Measurements from ENCODE around the gene ITGB2. TPM values are rescaled to one million over a fixed set of nuclear protein-coding genes. Genes with fewer than 3 reads are reported as not detected.

Gene ITGB2
- total and polyA plus RNA-seq, 9 donors: 8.0 to 18.0 (median 13.4) TPM

GRCh38 chr21:44940116-44940631, 19.5 kb upstream of the ITGB2 start:
- DNase-seq: no peak
- Histone ChIP-seq H3K27me3 (ENCODE audit: control insufficient read depth, insufficient read depth, low read length) (no peaks in the 10 kb centered on the region), H3K36me3 (ENCODE audit: control insufficient read depth, insufficient read depth, low read length) (peaks cover 32% of the 10 kb centered on the region), H3K9me3 (replicated peaks; ENCODE audit: control insufficient read depth, low read depth, low read length) (no peaks in the 10 kb centered on the region), H3K4me3 (ENCODE audit: low read length) (peak overlapping the region; percentile 91), H3K4me1 (ENCODE audit: control insufficient read depth, insufficient read depth, low read length) (peaks cover 21% of the 10 kb centered on the region), H3K27ac (ENCODE audit: low read length) (peak overlapping the region; percentile 62)
- under 1% methylated on average over 49 of the region's 53 CpGs for WGBS (ENCODE audit: insufficient coverage)

GRCh38 chr21:44939532-44940115, 18.9 kb upstream of the ITGB2 start, which contains the start of gene SLX9:
SLX9 (plus strand) TSS chr21:44940029; CDS start chr21:44940058, 29 bp downstream.
- H3K36me3 ChIP-seq (ENCODE audit: control insufficient read depth, insufficient read depth, low read length): peaks cover 26% of the 10 kb centered on the region
- DNase-seq: peak; percentile 90
- peaks cover 21% of the 10 kb centered on the region for H3K4me1 ChIP-seq (ENCODE audit: control insufficient read depth, insufficient read depth, low read length)
- no peaks in the 10 kb centered on the region for H3K27me3 ChIP-seq (ENCODE audit: control insufficient read depth, insufficient read depth, low read length)
- H3K9me3 ChIP-seq (replicated peaks; ENCODE audit: control insufficient read depth, low read depth, low read length): no peaks in the 10 kb centered on the region
- H3K27ac ChIP-seq (ENCODE audit: low read length): peak within 1 kb of the TSS; percentile 62
- 2% methylated on average over 69 of the region's 69 CpGs for WGBS (ENCODE audit: insufficient coverage)
- H3K4me3 ChIP-seq (ENCODE audit: low read length): peak within 1 kb of the TSS; percentile 91

- Histone ChIP-seq H3K4me3 (ENCODE audit: low read length) (peak overlapping the region; percentile 91), H3K36me3 (ENCODE audit: control insufficient read depth, insufficient read depth, low read length) (peaks cover 20% of the 10 kb centered on the region), H3K9me3 (replicated peaks; ENCODE audit: control insufficient read depth, low read depth, low read length) (no peaks in the 10 kb centered on the region), H3K27me3 (ENCODE audit: control insufficient read depth, insufficient read depth, low read length) (peaks cover 4% of the 10 kb centered on the region), H3K4me1 (ENCODE audit: control insufficient read depth, insufficient read depth, low read length) (peaks cover 23% of the 10 kb centered on the region), H3K27ac (ENCODE audit: low read length) (no peak overlapping the region)
- 84% methylated on average over 13 of the region's 18 CpGs for WGBS (ENCODE audit: insufficient coverage)
- DNase-seq: no peak
Observed at GRCh38 chr21:44938772-44939531, 18.3 kb upstream of the ITGB2 start.

DNA sequence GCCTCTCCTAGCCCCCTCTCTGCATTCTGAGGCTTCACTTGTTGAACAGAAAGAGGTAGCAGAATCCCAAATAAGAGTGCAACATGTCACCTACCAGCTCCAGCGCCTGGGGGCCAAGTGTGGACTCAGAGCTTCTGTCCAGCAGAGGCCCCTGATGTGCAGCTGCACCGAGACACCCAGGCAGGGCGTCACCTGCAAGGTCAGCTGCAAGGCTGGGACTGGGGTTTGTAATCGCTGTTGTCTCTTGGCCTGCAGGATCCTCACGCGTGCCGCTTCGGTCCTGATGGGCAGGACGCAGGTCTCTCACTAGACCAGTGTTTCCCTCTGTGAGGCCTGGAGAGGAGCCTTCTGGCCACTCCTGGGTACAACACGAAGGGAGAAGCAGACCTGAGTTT, 14.8 kb upstream of the ITGB2 start:
- no peak overlapping the region for H3K27ac ChIP-seq (ENCODE audit: low read length)
- no peak for DNase-seq
- H3K9me3 ChIP-seq (replicated peaks; ENCODE audit: control insufficient read depth, low read depth, low read length): no peaks in the 10 kb centered on the region
- peaks cover 35% of the 10 kb centered on the region for H3K27me3 ChIP-seq (ENCODE audit: control insufficient read depth, insufficient read depth, low read length)
- no peak overlapping the region for H3K4me3 ChIP-seq (ENCODE audit: low read length)
- 86% methylated on average over 8 of the region's 10 CpGs for WGBS (ENCODE audit: insufficient coverage)
- peaks cover 44% of the 10 kb centered on the region for H3K4me1 ChIP-seq (ENCODE audit: control insufficient read depth, insufficient read depth, low read length)
- H3K36me3 ChIP-seq (ENCODE audit: control insufficient read depth, insufficient read depth, low read length): no peaks in the 10 kb centered on the region

DNA sequence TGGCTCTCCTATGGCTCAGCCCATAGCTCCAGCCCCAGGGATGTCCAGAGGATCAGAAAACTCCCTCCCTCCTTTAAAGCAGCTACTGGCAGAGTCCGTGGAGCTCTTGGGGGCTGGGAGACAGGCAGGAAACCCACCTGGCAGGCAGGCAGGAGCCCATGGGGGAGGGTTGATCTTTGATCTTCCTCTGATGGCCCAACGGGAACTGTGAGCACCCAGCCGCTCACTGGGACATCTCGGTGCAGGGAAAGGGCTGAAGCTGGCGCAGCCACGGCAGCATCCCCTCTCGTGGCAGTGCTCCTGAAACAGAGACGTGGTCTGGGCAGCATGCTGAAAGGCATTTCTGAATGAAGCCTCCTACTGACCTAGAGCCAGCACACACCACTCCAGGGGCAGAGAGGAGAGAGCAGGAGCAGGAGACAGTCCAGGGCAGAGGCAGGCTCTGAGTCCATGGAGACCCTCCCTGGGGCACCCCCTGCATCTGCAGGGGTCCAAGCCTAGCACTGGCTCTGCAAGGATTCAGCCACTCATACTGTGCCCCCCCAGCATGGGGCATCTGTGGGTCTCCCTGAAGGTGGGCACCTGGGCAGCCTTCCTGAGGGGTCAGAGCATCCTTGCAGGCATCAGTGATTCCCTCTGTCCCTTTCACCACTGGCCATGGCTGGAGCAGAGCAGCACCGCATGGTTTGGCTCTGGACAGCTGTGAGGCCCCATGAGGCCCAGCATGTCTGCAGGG, 14.3 kb upstream of the ITGB2 start:
- 86% methylated on average over 7 of the region's 9 CpGs for WGBS (ENCODE audit: insufficient coverage)
- H3K27me3 ChIP-seq (ENCODE audit: control insufficient read depth, insufficient read depth, low read length): peaks cover 41% of the 10 kb centered on the region
- no peak overlapping the region for H3K4me3 ChIP-seq (ENCODE audit: low read length)
- H3K36me3 ChIP-seq (ENCODE audit: control insufficient read depth, insufficient read depth, low read length): no peaks in the 10 kb centered on the region
- H3K4me1 ChIP-seq (ENCODE audit: control insufficient read depth, insufficient read depth, low read length): peaks cover 45% of the 10 kb centered on the region
- no peak overlapping the region for H3K27ac ChIP-seq (ENCODE audit: low read length)
- no peak for DNase-seq
- no peaks in the 10 kb centered on the region for H3K9me3 ChIP-seq (replicated peaks; ENCODE audit: control insufficient read depth, low read depth, low read length)

GRCh38 chr21:44934276-44934675, 13.6 kb upstream of the ITGB2 start:
- no peaks in the 10 kb centered on the region for H3K9me3 ChIP-seq (replicated peaks; ENCODE audit: control insufficient read depth, low read depth, low read length)
- H3K4me1 ChIP-seq (ENCODE audit: control insufficient read depth, insufficient read depth, low read length): peaks cover 42% of the 10 kb centered on the region
- H3K27ac ChIP-seq (ENCODE audit: low read length): no peak overlapping the region
- H3K27me3 ChIP-seq (ENCODE audit: control insufficient read depth, insufficient read depth, low read length): peaks cover 48% of the 10 kb centered on the region
- WGBS (ENCODE audit: insufficient coverage): 87% methylated on average over 3 of the region's 6 CpGs
- DNase-seq: no peak
- no peak overlapping the region for H3K4me3 ChIP-seq (ENCODE audit: low read length)
- no peaks in the 10 kb centered on the region for H3K36me3 ChIP-seq (ENCODE audit: control insufficient read depth, insufficient read depth, low read length)

DNA sequence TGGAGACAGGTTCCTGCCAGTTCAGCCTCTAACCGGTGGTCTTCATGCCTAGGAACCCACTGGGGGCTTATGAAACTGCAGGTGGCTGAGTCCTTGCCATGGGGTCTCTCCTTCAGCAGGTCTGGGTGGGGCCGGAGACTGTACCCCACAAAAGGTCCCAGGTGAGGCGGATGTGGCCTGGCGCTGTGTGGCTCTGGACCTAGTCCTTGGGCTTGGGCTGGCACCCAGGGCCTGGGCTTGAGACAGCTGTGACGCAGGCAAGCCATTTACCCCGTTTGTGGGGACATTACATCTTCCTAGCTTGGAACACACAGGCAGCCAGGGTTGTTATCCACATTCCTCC, 13.2 kb upstream of the ITGB2 start:
- H3K36me3 ChIP-seq (ENCODE audit: control insufficient read depth, insufficient read depth, low read length): no peaks in the 10 kb centered on the region
- H3K27me3 ChIP-seq (ENCODE audit: control insufficient read depth, insufficient read depth, low read length): peaks cover 52% of the 10 kb centered on the region
- no peak overlapping the region for H3K4me3 ChIP-seq (ENCODE audit: low read length)
- DNase-seq: no peak
- 88% methylated on average over 6 of the region's 6 CpGs for WGBS (ENCODE audit: insufficient coverage)
- H3K4me1 ChIP-seq (ENCODE audit: control insufficient read depth, insufficient read depth, low read length): peaks cover 38% of the 10 kb centered on the region
- no peaks in the 10 kb centered on the region for H3K9me3 ChIP-seq (replicated peaks; ENCODE audit: control insufficient read depth, low read depth, low read length)
- H3K27ac ChIP-seq (ENCODE audit: low read length): peak overlapping the region; percentile 42

GRCh38 chr21:44933199-44933917, 12.7 kb upstream of the ITGB2 start:
- H3K4me3 ChIP-seq (ENCODE audit: low read length): no peak overlapping the region

DNA sequence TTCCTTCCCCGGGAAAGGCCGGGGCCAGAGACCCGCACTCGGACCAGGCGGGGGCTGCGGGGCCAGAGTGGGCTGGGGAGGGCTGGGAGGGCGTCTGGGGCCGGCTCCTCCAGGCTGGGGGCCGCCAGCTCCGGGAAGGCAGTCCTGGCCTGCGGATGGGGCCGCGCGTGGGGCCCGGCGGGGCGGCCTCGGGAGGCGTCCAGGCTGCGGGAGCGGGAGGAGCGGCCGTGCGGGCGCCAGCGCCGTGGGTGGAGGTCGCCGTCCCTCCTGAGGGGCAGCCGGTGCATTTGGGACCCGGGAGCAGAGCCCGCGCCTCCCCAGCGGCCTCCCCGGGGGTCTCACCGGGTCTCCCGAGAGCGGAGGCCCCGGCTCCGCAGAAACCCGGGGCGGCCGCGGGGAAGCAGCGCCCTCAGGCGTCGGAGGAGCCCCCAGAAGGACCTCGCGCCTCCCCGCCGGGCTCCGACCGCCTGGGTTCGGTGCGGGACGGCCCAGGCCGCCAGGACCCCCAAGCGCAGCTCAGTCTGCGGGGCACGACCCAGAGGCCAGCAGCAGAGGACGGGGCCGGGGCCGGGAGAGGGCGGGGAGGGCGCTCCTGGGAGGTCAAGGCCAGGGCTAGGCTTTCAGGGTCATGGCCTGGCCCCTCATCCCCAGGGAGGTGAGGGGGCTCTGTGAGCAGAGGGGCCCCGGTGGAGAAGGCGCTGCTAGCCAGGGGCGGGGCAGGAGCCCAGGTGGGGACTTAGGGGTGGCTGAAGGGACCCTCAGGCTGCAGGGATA, 11.9 kb upstream of the ITGB2 start:
- Histone ChIP-seq H3K36me3 (ENCODE audit: control insufficient read depth, insufficient read depth, low read length) (no peaks in the 10 kb centered on the region), H3K27me3 (ENCODE audit: control insufficient read depth, insufficient read depth, low read length) (peaks cover 61% of the 10 kb centered on the region), H3K4me1 (ENCODE audit: control insufficient read depth, insufficient read depth, low read length) (peaks cover 44% of the 10 kb centered on the region), H3K4me3 (ENCODE audit: low read length) (peak overlapping the region; percentile 30), H3K9me3 (replicated peaks; ENCODE audit: control insufficient read depth, low read depth, low read length) (no peaks in the 10 kb centered on the region), H3K27ac (ENCODE audit: low read length) (no peak overlapping the region)
- no peak for DNase-seq
- WGBS (ENCODE audit: insufficient coverage): 1% methylated on average over 67 of the region's 68 CpGs

More at GRCh38 chr21:44933199-44933917, 12.7 kb upstream of the ITGB2 start:
- no peaks in the 10 kb centered on the region for H3K9me3 ChIP-seq (replicated peaks; ENCODE audit: control insufficient read depth, low read depth, low read length)
- no peaks in the 10 kb centered on the region for H3K36me3 ChIP-seq (ENCODE audit: control insufficient read depth, insufficient read depth, low read length)
- 67% methylated on average over 25 of the region's 25 CpGs for WGBS (ENCODE audit: insufficient coverage)
- DNase-seq: peak; percentile 44
- peaks cover 36% of the 10 kb centered on the region for H3K4me1 ChIP-seq (ENCODE audit: control insufficient read depth, insufficient read depth, low read length)
- peak overlapping the region; percentile 42 for H3K27ac ChIP-seq (ENCODE audit: low read length)
- peaks cover 54% of the 10 kb centered on the region for H3K27me3 ChIP-seq (ENCODE audit: control insufficient read depth, insufficient read depth, low read length)

All from muscle of leg (tissue), 11 donors.